Activated CD8-positive, alpha-beta memory T cell treated with anti-CD3 and anti-CD28 coated beads for 4 hours (primary cell): ENCODE measurements around the gene CCDC106.

Experiments used
- DNase-seq, 2 donors: peaks; one replicate each; pipeline ENCODE4 v3.0.0-alpha.2; 2020; ENCODE audit warnings: low read depth in 2 of 2

CCDC106 gene

DNA sequence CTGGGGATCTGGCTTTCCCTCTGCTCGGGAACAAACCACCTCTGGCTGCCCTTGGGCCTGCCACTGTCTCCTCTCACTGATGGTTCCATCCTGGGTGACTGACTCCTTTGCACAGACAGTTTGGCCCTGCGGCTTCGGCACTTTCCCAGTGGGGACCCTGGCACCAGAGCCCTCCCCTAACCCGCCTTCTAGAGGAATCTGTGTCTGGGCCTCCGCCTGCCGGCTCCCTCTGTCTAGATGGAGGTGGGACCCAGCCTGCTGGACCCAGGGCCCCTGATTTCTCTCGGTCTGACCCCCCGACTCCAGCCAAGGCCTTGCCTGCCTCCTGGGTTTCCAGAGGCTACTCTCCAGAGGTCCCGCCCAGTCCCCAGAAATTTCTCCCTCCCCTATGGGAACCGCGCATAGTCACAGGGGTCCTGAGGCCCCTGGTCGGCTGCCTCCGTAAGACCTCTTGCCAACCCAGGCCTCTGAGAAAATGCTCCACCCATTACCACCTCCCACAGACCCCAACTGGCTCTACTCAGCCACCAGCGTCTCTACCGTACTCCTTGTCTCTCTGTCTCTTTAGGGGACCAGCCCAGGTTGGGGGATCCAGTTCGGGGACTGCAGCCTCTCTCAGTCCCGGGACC lies 2.7 kb downstream of the CCDC106 start:
- DNase-seq, result no peak

DNA sequence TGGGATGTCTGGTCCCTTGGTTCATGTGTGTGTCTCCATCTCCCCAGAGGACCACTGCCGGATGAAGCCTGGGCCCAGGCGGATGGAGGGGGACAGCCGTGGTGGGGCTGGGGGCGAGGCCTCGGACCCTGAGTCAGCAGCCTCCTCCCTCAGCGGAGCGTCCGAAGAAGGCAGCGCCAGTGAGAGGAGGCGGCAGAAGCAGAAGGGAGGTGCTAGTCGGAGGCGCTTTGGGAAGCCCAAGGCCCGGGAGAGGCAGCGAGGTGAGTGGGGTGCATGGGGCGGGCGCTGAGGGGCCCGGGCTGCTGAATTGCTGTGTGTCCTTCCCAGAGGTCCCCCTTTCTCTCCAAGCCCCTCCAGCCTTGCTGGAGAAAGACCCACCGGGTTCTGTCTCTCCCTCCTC lies 3.2 kb downstream of the CCDC106 start:
- no peak for DNase-seq

- no peak for DNase-seq
Observed at GRCh38 chr19:55652311-55653128, 4.5 kb downstream of the CCDC106 start.

- DNase-seq, result peak; percentile 99
Observed at GRCh38 chr19:55653651-55654322, 5.8 kb downstream of the CCDC106 start.

DNA sequence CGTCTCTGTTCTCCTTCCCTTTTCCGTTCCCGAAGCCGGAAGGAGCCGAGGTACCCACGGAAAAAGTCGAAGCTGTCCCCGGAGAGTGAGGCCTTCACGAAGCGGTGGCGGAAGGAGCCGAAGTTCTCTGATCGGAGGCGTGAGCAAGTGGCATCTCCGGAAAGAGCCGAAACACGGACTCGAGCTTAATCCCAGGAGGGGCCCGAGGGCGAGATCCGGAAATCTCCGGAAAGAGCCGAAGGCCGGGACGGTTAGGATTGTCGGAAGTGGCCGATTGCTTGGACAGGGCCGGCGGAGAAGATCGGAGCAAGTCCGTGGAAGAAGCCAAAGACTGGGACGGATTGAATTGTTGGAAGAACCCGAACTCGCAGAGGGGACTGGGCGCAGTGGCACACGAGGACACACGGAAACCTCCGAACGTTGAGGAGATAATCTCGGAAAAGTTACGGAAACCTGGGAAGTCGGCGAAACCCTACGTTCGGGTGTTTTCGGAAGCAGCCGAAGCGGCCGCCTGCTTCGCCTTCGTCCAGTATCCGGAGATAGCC lies 6.4 kb downstream of the CCDC106 start:
- peak; percentile 95 to 98 for DNase-seq

DNA sequence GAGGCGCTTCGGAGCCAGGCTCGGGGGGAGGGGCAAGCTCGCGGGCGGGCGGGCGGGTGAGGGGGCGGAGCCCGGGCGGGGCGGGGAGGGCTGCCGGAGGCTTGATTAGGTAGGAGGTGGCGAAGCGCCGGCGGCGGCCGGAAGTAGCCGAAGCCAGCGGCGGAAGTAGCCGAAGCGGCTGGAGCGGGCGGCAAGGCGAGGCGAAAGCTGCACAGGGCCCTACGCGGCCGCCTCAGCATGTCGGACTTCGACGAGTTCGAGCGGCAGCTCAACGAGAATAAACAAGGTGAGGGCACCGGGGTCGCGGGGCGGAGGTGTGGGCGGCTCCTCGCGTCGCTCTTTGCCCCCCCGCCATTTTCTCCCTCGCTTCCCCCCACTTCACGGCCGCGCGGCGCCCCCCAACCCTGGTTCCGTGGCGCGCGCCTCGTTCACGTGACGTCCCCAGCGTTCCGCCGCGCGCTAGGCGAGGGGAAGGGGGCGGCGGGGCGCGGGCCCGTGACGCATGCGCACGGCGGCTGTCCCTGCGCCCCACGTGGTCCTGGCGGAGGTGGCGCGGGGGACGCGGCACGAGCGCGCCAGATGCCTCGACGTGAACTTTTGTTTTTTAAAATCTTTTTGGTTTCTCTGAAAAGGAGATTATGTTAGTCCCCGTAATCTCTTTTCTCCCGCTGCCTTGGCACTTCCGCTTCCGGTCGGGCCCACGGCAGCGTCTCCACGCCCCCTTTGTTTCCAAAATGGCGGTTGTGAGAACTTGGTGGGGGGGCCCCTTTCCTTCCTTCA lies 7.0 kb downstream of the CCDC106 start, which contains the start of gene U2AF2:
Gene U2AF2, plus strand, starts transcription at position 168 of the 780 bp plus-strand sequence. Its CDS starts 70 bp downstream, at position 238.
- peak; percentile 90 to 93 for DNase-seq

DNA sequence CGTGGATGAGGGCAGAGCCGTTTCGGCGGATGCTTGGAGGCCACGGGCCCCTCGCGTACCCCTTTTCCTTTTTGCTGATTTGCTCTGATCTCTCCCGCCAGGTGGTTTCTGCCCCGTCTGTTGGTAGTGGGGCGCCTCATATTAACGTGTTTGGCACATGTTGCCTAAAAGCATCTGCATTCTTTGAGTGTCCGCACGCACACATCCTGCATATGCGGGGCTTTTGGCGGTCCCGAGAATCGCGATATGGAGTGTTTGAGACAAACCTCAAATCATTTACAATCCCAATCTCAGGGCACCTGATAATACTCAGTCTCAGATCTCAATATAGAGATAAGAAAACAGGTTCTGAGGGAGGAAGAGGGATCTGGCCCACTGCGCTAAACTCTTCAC lies 7.6 kb downstream of the CCDC106 start:
- no peak for DNase-seq

GRCh38 chr19:55656552-55656951 lies 8.5 kb downstream of the CCDC106 start:
- no peak for DNase-seq

DNA sequence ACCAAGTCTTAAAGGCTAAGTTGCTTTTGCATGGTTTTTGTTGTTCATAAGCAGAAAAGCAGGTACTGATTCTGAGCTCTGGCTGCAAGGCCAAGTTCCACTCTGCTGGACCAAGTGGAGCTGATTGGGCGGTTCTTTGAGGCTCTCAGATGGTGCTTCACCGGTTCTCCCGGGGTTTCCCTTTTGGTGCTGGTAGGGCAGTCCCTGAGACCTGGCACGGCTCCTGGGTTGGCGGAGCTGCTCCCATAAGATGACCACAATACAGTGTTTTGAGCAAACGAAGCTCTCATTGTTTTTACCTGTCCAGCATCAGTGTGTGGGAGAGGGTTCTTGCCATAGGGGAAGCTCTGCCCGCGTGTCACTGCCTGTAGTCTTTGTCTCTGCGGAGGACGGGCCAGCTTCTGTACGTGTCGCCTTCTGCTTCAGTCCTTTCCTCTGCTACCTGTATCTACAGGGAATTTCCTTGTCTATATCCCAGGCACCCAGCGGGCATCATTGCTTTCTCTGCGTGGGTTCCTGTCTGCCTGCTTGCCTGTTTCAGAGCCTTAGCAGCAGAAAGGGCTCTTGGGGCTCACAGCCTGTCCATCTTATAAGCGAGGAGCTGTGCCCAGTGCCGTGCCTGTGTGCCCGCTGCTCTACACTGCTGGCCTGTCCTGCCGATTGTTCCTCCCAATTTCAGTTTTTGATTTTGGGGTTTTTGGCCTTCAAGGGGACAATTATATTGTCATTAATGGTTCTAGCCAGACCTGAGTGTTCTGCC lies 9.2 kb downstream of the CCDC106 start:
- DNase-seq, result no peak

GRCh38 chr19:55658846-55659459 lies 10.9 kb downstream of the CCDC106 start:
- no peak for DNase-seq

DNA sequence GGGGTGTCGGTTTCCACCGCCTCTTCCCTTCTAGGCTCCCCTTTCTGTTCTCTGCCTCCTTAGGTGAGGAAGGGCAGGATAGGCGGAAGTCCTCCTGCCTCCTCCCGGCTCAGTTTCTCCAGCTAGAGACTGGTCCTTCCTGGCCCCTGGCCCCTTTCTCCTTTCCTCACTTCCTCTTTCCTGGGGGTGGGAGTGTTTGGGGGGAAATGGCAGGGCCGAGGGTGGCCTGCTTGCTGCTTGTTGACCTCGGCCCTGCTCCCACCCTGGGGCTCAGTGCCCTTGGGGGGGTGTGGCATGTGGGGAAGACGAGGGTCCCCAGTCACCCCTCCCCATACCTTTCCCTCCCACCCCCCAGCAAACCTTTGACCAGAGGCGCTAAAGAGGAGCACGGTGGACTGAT lies 11.8 kb downstream of the CCDC106 start:
- DNase-seq, result no peak

DNA sequence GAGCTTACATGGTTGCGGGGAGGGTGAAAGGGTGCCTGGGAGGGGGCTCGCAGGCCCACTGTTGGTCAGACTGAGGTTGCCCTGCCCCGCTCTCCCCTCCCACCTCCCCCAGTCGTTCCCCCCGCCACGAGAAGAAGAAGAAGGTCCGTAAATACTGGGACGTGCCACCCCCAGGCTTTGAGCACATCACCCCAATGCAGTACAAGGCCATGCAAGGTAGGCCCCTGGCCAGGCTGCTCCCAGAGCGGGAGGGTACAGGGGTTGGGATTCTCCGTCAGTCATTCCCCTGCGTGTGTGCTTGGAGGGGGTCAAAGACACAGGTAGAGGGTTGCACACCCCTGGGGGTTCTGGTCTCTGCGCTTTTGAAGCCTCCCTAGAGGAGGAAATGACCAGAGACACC lies 12.4 kb downstream of the CCDC106 start:
- DNase-seq, result no peak

- DNase-seq, result no peak
Observed at GRCh38 chr19:55660991-55661390, 13.0 kb downstream of the CCDC106 start.

DNA sequence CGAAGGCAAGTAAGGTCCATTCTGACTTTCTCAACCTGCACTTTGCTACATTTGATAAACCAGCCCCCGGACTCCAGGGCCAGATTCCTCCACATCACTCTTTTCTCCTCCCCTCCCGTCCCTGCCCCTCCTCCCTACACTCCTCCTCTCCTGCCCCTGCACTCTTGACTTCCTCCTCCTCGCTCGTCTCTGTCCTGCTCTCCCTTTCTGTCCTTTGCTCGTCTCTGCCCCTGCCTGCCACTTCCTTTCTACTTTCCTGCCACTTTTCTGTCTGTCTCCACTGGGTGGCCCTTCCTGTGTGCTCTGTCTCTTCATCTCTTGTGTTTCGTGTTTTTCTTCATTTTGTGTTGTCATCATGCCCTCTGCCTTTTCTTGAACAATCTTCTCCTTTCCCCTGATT lies 13.8 kb downstream of the CCDC106 start:
- DNase-seq, result no peak

DNA sequence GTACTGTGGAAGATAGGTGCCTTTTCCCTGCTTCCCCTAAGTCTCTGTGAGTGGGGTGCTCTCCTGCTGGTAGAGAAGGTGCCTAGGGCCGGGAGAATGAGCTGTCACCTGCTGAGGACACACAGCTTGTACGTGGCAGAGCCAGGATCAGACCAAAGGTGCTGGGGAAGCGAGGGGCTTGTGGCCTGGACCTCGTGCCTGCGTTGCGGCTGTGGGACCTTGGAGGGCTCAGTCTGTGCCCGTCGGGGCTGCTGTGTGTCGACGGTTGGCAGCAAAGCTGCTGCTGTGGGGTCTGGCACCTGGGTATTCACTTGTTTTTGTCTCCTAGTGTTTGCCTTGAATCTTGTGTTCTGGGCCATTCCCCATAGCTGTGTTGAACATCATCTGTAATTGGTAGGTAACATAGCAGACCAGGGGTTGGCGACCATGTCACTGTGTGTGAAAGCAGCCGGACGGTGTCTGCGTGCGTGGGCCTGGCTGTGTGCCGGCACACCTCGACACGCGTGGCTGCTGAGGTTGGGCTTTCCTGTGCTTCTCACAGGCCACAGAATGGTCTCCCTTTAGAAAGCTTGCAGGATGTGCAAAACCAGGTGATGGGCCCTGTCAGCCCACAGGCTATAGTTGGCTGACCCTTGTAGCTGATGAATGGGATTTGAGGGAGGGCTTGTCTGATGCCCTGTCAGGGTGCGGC lies 16.0 kb downstream of the CCDC106 start:
- no peak for DNase-seq

DNA sequence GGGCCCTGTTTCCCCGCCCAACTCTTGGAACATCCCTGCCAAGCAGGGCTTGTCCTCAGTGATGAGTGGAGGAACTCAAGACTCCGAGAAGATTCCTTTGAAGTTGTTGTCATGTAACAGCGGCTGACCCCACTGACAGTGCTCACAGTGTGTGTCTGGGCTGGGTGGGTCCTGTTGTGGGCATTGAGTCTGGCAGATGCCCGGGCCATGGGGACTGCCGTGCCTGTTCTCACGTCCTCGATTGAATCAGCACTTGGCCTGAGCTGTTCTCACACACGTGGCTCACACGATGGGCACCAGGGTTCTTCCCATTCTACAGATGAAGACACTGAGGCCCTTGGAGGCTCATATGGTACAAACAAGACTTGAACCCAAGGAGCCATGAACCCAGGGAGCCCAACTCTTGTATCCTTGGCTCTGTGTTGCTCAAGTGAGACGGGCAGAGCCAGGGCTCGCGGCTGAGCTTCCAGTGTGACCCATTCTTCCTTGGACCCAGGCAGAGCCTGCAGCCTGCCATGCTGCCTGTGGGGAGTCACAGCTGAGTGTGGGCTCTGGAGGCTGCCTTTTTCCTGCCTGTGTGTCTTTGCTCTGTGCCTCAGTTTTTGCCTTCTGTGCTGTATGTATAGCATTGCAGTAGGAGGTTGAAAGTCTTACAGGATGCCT lies 18.5 kb downstream of the CCDC106 start:
- no peak for DNase-seq

DNA sequence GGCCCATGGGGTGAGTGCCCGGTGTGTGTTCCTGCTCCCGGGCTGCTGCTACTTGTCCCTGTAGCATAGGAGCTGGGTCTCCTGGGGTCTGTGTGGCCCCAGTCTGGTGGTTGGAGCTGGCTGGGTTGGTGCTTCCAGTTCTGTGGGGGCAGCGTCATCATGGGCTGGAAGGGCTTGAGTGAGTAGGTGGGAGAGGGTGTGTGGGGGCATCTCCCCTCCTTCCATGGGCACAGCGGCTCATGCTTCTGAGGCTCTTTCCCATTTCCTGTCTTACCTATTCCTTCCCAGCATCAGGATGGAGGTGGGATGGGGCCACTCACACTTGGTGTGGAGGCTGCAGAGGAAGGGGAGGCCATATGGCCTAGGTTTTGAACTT lies 19.0 kb downstream of the CCDC106 start:
- no peak for DNase-seq

DNA sequence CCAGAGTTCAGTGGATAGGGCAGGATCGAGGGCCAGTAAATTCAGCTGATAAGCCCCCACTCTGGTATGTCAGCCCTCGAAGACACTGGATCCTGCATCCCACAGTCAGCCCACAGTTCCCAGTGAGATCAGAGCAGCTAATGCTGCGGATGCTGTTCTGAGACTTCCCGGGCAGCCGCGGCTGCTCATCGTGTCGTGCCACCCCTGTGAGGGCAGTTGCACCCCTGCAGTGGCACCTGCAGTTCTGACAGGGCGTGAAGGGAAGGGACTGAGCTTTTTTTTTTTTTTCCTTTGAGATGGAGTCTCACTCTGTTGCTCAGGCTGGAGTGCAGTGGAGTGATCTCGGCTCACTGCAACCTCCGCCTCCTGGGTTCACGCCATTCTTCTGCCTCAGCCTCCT lies 19.5 kb downstream of the CCDC106 start:
- DNase-seq, result no peak

DNA sequence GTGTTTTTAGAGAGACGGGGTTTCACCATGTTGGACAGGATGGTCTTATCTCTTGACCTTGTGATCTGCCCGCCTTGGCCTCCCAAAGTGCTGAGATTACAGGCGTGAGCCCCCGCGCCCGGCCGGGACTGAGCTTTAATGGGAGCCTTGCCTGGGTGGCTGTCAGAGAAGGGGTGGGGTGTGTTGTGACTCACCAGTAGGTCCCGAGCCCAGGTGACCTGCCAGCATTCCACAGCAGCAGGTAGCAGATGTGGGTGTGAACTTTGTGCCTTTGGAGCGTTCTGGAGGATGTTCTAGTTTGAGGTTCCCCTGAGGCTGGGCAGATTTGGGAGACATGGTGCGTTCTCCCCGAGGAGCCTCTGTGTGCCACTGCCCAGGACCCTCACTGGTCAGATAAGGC lies 19.9 kb downstream of the CCDC106 start:
- no peak for DNase-seq
